ENCODE data around the gene CIAO1. TPM values are rescaled to one million over a fixed set of nuclear protein-coding genes. Genes with fewer than 3 reads are reported as not detected.

The CIAO1 gene
- total and polyA plus RNA-seq, 2 donors (not counting 1 experiment from before 2014, with no cell fraction given) = 74.8 to 85.4 TPM

DNA sequence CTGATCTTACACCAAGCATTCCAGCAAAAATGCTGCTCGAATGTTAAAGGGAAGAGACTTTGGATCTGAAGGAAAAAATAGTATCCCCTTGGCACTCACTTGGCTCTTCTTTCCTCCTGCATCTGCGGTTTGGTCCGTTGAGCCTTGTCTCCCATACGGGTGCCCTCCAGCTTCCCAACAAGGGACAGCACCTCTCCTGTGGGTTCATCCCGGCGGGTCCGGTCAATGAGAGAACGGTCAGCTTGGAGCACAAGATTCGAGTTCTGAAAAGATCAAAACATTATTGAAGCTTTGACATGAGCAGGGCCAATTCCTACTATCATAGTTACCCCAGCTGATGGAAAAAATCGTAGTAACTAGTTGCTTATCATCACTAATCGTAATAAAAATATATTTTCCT, 38.6 kb downstream of the CIAO1 start:
- Histone ChIP-seq H3K4me1 (ENCODE audit: control insufficient read depth in 2 of 2, insufficient read depth in 2 of 2, low read length in 2 of 2) (peaks cover 18 to 22% of the 10 kb centered on the region in 2 donors), H3K36me3 (replicated peaks in 1 of 2; ENCODE audit: control extremely low read depth in 1 of 2, control insufficient read depth in 1 of 2, extremely low read depth in 1 of 2, insufficient read depth in 2 of 2, low read length in 1 of 2) (peaks cover 0 to 48% of the 10 kb centered on the region in 2 experiments), H3K4me2 (replicated peaks; ENCODE audit: low read depth, low read length, poor library complexity, severe bottlenecking) (peak overlapping the region; percentile 74), H3K4me3 (ENCODE audit: control extremely low read depth in 1 of 5, extremely low read depth in 1 of 5, insufficient read depth in 1 of 5, low read depth in 2 of 5, low read length in 4 of 5) (peak overlapping the region; percentile 70 to 97 (median 80)), H3K9me3 (ENCODE audit: control extremely low read depth in 1 of 3, control insufficient read depth in 2 of 3, insufficient read depth in 1 of 3, low read length in 2 of 3) (no peaks in the 10 kb centered on the region), H3K79me2 (ENCODE audit: control insufficient read depth, insufficient read depth, low read length) (peaks cover 63% of the 10 kb centered on the region), H3K27ac (ENCODE audit: low read length in 2 of 2) (peak overlapping the region; percentile 89 to 91), H3K9ac (ENCODE audit: low read length) (peak overlapping the region; percentile 76), H3K27me3 (replicated peaks in 1 of 4; ENCODE audit: control extremely low read depth in 1 of 4, control insufficient read depth in 3 of 4, insufficient read depth in 4 of 4, low read length in 3 of 4) (no peaks in the 10 kb centered on the region), H2AFZ (ENCODE audit: insufficient read depth, low read depth, low read length, poor library complexity, severe bottlenecking) (peak overlapping the region; percentile 87), H4K20me1 (ENCODE audit: control insufficient read depth, insufficient read depth, low read length, poor library complexity, severe bottlenecking) (peaks cover 38% of the 10 kb centered on the region)
- intact Hi-C loops (cut with micrococcal nuclease) = loop anchor here (1.0 to 2.0 kb wide), 5 partner anchors 17 to 204 kb away; partner anchors contain the start of genes CIAO1 and NCAPH
- peak overlapping the region; percentile 99 for H3K27ac Mint-ChIP-seq
- no peaks in the 10 kb centered on the region for H3K27me3 Mint-ChIP-seq
- 80% methylated on average over 7 of the region's 11 CpGs for WGBS (ENCODE audit: insufficient coverage)
- DNase-seq (no peak), ATAC-seq (ENCODE audit: low read depth) (no peak)
- no peaks in the 10 kb centered on the region for H3K9me3 Mint-ChIP-seq (ENCODE audit: insufficient read depth)
- peak overlapping the region; percentile 99 for H3K4me3 Mint-ChIP-seq
- no peak for TF ChIP-seq EZH2 (IDR thresholded peaks at IDR 0.05; ENCODE audit: borderline replicate concordance, insufficient read depth, low read depth, low read length, poor library complexity, severe bottlenecking)
- TF ChIP-seq, protein P1, sequence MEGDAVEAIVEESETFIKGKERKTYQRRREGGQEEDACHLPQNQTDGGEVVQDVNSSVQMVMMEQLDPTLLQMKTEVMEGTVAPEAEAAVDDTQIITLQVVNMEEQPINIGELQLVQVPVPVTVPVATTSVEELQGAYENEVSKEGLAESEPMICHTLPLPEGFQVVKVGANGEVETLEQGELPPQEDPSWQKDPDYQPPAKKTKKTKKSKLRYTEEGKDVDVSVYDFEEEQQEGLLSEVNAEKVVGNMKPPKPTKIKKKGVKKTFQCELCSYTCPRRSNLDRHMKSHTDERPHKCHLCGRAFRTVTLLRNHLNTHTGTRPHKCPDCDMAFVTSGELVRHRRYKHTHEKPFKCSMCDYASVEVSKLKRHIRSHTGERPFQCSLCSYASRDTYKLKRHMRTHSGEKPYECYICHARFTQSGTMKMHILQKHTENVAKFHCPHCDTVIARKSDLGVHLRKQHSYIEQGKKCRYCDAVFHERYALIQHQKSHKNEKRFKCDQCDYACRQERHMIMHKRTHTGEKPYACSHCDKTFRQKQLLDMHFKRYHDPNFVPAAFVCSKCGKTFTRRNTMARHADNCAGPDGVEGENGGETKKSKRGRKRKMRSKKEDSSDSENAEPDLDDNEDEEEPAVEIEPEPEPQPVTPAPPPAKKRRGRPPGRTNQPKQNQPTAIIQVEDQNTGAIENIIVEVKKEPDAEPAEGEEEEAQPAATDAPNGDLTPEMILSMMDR (IDR thresholded peaks at IDR 0.05) = no peak
- peaks cover 51% of the 10 kb centered on the region for H3K4me1 Mint-ChIP-seq
- ChIA-PET CTCF (interaction anchor here (0.8 to 1.5 kb wide), 4 partner anchors 16 to 130 kb away, joined by 3 to 7 read pairs (median 5); no protein-coding TSS in a partner anchor), POLR2A (interaction anchor here (0.5 to 2.5 kb wide), 6 partner anchors 13 to 223 kb away, joined by 3 to 22 read pairs (median 6); partner anchors contain the start of genes ITPRIPL1 and NCAPH)
